Measurements from ENCODE around the gene EFCAB12.

Gene EFCAB12

GRCh38 chr3:129428376-129429079, at the start of gene EFCAB12:
EFCAB12 (minus strand) TSS chr3:129428636; CDS start chr3:129428488, 148 bp downstream.
- peak; percentile 40 to 99 (median 91) for DNase-seq

DNA sequence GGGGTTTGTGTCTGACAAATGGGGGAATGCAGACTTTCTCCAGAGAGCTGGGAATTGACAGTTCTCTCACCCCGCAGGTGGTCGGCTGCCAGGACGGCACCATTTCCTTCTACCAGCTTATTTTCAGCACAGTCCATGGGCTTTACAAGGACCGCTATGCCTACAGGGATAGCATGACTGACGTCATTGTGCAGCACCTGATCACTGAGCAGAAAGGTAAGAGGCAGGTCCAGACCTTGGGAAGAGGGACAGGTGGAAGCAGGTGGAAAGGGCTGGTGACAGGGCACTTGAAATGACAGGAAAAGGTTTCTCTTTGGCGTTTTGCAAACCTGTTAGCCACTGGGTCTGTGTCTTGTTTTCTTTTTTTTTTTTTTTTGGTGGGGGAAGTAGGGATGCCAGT, 48.1 kb upstream of the EFCAB12 start:
- DNase-seq = no peak

DNA sequence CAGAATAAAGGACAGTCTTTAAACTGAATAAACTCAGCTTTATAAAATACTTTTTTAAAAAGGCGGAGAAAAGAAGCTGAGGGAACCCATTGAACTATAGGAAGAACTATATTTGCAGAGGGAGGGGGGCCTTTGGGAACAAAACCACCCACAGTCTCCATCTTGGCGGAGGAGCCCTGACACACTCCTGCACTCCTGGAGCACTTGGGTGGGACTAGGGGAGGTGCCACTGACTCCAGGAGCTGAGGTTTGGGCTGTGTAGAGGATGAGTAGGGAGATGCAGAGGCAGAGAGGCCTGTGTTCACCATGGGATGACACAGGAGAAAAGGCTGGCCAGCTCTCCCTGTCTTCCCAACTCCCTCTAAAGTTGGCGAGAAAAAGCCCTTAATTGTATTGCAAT, 47.4 kb upstream of the EFCAB12 start:
- DNase-seq = no peak

DNA sequence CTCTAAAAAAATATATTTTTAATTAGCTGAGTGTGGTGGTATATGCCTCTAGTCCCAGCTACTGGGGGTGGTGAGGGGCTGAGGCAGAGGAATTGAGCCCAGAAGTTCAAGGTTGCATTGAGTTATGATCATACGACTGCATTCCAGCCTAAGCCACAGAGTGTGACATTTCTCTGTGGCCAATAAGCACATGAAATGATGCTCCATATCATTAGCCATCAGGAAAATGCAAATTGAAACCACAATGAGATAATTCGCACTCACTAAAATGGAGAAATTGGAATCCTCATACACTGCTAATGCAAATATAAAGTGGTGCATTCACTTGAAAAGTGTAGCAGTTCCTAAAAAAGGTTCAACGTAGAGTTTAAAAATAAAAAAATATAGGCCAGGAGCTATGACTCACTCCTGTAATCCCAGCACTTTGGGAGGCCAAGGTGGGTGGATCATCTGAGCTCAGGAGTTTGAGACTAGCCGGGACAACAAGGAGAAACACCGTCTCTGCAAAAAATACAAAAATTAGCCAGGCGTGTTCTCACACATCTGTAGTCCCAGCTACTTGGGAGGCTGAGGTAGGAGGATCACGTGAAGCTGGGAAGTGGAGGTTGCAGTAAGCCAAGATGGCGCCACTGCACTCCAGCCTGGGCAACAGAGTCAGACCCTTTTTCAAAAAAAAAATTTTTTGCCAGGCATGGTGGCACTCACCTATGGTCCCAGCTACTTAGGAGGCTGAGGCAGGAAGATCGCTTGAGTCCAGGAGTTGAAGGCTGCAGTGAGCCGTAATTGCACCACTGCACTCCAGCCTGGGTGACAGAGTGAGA, 46.8 kb upstream of the EFCAB12 start:
- DNase-seq = no peak

- no peak for DNase-seq
These were observed 45.3 kb upstream of the EFCAB12 start for GRCh38 chr3:129473769-129474152.

DNA sequence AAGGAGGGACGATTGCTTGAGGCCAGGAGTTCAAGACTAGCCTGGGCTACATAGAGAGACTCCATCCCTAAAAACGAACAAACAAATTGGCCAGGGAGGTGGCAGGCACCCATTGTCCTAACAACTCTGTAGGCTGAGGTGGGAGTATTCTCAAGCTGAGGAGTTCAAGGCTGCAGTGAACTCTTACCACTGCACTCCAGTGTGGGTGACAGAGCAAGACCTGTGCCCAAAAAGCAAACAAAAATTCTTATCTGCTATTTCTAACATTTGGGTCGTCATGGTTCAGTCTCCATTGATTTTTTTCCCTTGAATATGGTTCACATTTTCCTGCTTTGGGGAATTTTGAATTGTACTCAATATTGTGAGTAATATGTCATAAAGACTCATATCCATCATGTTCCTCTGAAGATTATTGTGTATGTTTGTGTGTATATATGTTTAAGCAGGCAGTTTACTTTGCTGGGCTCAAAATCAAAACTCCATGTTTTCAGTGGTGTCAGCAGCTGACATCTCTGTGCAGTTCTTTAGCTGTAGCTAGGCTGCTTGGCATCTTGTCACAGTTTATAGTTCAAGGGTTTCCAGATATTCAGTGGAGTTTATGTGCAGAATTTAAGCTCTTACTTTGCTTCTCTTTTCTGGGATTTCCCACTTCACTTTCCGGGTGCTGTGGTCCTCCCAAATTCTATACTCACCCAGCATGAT, 44.8 kb upstream of the EFCAB12 start:
- no peak for DNase-seq

GRCh38 chr3:129470861-129471260, 42.4 kb upstream of the EFCAB12 start:
- no peak for DNase-seq

DNA sequence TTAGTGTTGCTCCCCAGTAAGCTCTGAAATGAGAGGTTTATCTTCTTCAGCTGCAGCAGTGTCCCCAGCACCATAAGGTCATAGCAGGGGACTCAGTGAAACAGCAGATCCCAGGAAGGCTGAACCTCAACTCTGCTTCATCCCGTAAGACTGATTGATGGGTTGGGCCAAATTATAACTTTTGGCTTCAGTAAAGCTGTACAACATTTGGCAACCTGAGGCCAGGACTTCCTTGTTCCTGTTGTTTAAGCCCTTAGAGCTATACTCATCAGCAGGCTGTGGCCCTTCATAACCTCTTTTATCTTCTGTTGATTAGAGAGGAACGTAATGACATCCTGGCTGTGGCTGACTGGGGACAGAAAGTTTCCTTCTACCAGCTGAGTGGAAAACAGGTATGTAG, 40.6 kb upstream of the EFCAB12 start:
- no peak for DNase-seq

- no peak for DNase-seq
These were observed 39.5 kb upstream of the EFCAB12 start for GRCh38 chr3:129467932-129468331.

- peak in 6 of 56 donors; percentile 8 to 41 (median 24) for DNase-seq
These were observed 35.3 kb upstream of the EFCAB12 start for GRCh38 chr3:129463716-129464115.

- DNase-seq = no peak
These were observed 34.7 kb upstream of the EFCAB12 start for GRCh38 chr3:129463094-129463493.

DNA sequence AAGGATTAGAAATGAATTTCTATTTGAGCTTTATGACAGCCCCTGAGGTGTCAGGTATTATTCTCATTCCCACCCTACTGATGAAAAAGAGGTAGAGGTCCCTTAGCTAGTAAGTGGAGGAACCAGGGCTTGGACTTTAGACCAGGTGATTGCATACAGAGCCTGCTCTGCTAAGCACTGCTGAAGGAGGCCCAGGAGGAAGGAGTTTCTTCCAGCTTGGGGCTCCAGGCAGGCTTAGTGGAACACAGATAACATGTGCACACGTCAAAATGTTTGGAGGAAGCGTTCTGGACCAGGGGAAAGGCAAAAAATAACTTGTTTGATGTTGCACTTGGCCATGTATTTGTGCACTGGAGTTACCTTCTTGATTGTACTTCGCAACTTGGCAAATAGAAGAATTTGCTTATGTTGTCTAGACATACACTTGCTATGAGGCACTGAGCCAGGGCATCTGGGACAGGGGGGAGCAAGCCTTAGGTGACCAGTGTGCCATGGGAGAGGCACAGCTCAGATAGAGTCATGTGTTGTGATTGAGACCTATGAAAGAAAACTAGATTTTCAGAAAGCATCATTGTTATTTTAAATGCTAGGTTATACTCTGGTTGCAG, 34.0 kb upstream of the EFCAB12 start:
- DNase-seq = no peak

- no peak for DNase-seq
These were observed 33.2 kb upstream of the EFCAB12 start for GRCh38 chr3:129461461-129462146.

GRCh38 chr3:129461022-129461421, 32.6 kb upstream of the EFCAB12 start:
- no peak for DNase-seq

DNA sequence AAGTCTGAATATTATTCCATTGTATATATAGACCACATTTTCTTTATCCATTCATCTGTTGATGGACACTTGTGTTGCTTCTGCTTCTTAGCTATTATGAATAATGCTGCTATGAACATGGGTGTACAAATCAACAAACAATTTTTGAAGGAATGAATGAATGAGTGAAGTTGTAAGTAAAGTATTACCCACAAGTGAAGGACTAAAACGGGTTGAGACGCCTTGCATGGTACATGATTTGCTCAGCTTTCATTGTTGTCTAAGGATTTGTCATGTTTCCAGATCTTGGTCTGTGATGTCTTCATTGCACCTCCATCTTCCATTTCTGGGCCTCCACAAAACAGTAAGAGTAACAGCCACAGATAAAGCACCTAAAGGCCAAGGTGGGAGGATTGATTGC, 32.1 kb upstream of the EFCAB12 start:
- no peak for DNase-seq

DNA sequence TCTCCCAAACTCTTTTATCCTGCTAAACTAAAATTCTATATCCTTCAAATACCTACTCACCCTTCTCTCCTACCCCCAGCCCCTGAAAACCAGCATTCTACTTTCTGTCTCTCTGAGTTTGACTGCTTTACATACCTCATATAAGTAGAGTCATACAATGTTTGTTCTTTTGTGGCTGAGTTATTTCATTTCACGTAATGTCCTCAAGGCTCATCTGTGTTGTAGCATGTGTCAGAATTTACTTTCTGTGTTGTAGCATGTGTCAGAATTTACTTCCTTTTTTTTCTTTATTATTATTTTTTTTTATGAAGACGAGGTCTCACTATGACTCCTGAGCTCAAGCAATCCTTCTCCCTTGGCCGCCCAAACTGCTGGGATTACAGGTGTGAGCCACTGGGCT, 31.7 kb upstream of the EFCAB12 start:
- DNase-seq = no peak

DNA sequence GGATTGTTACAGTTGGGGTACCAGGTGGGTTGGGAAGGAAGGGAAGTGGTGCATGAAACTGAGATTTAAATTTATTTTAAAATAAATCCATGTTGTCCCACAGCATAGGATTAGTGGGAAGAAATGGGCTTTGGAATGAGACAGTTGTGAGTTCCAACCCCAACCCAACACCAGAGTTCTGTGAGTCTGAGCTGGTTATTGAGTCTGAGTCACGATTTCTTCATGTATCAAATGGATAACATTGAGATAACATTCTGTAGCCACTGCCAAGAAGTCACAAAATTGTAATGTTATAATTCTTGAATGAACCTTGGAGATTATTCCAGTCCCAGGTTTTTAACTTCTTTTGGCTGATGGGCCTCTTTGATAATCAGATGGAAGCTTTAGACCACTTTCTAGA, 25.3 kb upstream of the EFCAB12 start:
- DNase-seq = no peak

GRCh38 chr3:129449279-129450115, 21.1 kb upstream of the EFCAB12 start:
- DNase-seq = no peak

DNA sequence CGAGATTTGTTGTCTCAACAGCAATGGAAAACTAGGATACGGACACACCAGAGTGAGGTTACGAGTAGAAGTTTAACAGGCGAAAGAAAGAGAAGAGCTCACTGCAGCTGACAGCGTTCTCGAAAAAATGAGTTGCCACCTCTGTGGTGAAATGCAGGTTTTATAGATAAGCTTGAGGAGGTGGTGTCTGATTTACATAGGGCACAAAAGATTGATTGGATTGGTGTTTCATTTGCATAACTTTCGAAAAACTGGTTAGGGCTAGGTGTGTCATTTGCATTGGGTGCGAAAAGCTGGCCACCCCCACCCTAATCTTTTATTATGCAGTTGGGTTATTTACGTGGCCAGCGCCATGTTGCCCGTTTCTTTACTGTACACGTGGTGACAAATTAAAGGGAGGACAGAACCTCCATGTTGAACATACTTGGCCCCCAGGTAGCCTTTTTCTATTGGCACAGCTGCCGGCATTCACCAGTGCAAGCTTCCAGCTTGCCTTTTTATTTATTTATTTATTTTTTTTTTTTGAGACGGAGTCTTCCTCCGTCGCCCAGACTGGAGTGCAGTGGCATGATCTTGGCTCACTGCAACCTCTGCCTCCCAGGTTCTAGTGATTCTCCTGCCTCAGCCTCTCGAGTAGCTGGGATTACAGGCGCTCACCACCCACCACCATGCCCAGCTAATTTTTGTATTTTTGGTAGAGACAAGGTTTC, 19.9 kb upstream of the EFCAB12 start:
- DNase-seq = no peak

GRCh38 chr3:129446926-129447325, 18.5 kb upstream of the EFCAB12 start:
- no peak for DNase-seq
